DOHH2 (cell line): ENCODE results near the gene METRN.

Experiments used
- H3F3A ChIP-seq: fragments of 200-600 bp; sonication (generic), shearing (Covaris generic); 2 replicates; pipeline ENCODE4 v1.6.0; 2016; ENCODE audit warnings: antibody characterized with exemption, mild to moderate bottlenecking; ENCODE audit not compliant: control insufficient read depth, insufficient read depth
- H3K27ac ChIP-seq: fragments of 200-600 bp; sonication (generic); 2 replicates; pipeline ENCODE4 v1.5.1; 2014; ENCODE audit warnings: low read depth, mild to moderate bottlenecking, low read length, moderate library complexity
- H3K27me3 ChIP-seq: fragments of 200-600 bp; sonication (generic); 2 replicates; pipeline ENCODE4 v1.6.1; 2014; ENCODE audit warnings: mild to moderate bottlenecking, low read length, mixed read lengths; ENCODE audit not compliant: control insufficient read depth
- H3K36me3 ChIP-seq: fragments of 200-600 bp; sonication (generic); 2 replicates; pipeline ENCODE4 v1.6.1; 2014; ENCODE audit warnings: mild to moderate bottlenecking, low read length, moderate library complexity, mixed read lengths; ENCODE audit not compliant: control insufficient read depth
- H3K4me1 ChIP-seq: fragments of 200-600 bp; sonication (generic); 2 replicates; pipeline ENCODE4 v1.6.1; 2014; ENCODE audit warnings: mild to moderate bottlenecking, low read length, mixed read lengths; ENCODE audit not compliant: control insufficient read depth
- H3K4me2 ChIP-seq: fragments of 200-600 bp; sonication (generic); 2 replicates; pipeline ENCODE4 v1.6.0; 2014; ENCODE audit warnings: mild to moderate bottlenecking, low read length, moderate library complexity
- H3K4me3 ChIP-seq: fragments of 200-600 bp; sonication (generic); 2 replicates; pipeline ENCODE4 v1.5.1; 2014; ENCODE audit warnings: mild to moderate bottlenecking, low read length, mixed read lengths
- H3K79me2 ChIP-seq: fragments of 200-600 bp; sonication (generic); 2 replicates; pipeline ENCODE4 v1.6.1; 2014; ENCODE audit warnings: mild to moderate bottlenecking, low read length, mixed read lengths; ENCODE audit not compliant: control insufficient read depth
- H3K9me2 ChIP-seq: fragments of 200-600 bp; sonication (generic); replicated peaks from 2 replicates; pipeline ENCODE4 v1.6.1; 2014; ENCODE audit warnings: mild to moderate bottlenecking, low read length, mixed read lengths; ENCODE audit not compliant: control insufficient read depth
- H3K9me3 ChIP-seq: fragments of 200-600 bp; sonication (generic); 2 replicates; pipeline ENCODE4 v1.6.1; 2014; ENCODE audit warnings: antibody characterized with exemption, low read length, mixed read lengths; ENCODE audit not compliant: control insufficient read depth, insufficient read depth
- H4K20me1 ChIP-seq: fragments of 200-600 bp; sonication (generic); 2 replicates; pipeline ENCODE4 v1.6.0; 2014; ENCODE audit warnings: low read depth, mild to moderate bottlenecking, antibody characterized with exemption, low read length, moderate library complexity; ENCODE audit not compliant: control insufficient read depth, insufficient read depth
- EZH2phosphoT487 ChIP-seq: fragments of 200-600 bp; sonication (generic); IDR thresholded peaks from 2 replicates; pipeline ENCODE4 v1.6.1; 2017; ENCODE audit warnings: borderline replicate concordance, mild to moderate bottlenecking, antibody characterized with exemption, low read length, moderate library complexity, mixed read lengths
- TF ChIP-seq, protein P1 (sequence below): fragments of 200-600 bp; sonication (generic); IDR thresholded peaks from one replicate; pipeline ENCODE4 v1.5.1; 2014; ENCODE audit warnings: antibody characterized with exemption, mild to moderate bottlenecking, low read depth, low read length; ENCODE audit not compliant: poor library complexity, severe bottlenecking

The METRN gene

DNA sequence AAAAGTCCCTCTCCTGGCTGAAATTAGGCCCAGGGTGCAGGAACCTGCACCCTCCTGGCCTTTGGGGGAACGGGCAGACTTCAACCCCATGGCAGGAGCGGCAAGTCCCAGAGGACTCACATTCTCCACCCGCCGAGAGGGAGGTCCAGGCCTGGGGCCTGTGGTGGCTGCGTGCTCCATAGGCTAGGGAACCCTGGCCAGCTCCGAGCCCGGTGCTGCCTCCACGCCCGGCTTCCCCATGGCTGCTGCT is 11.2 kb downstream of the METRN start:
- Histone ChIP-seq H3K9me2 (no peaks in the 10 kb centered on the region), H3K4me3 (peak overlapping the region; percentile 65), H3K4me2 (peak overlapping the region; percentile 80), H3K4me1 (peaks cover 54% of the 10 kb centered on the region), H3K36me3 (peaks cover 44% of the 10 kb centered on the region), H3F3A (peaks cover 10% of the 10 kb centered on the region; the same call in 1 of the 2 replicates), H3K9me3 (no peaks in the 10 kb centered on the region), H4K20me1 (0 out of 2 replicates have a peak, but pooled peaks cover 3% of the 10 kb centered on the region), H3K79me2 (peaks cover 9% of the 10 kb centered on the region), H3K27ac (no peak overlapping the region), H3K27me3 (no peaks in the 10 kb centered on the region)
- TF ChIP-seq, protein P1, sequence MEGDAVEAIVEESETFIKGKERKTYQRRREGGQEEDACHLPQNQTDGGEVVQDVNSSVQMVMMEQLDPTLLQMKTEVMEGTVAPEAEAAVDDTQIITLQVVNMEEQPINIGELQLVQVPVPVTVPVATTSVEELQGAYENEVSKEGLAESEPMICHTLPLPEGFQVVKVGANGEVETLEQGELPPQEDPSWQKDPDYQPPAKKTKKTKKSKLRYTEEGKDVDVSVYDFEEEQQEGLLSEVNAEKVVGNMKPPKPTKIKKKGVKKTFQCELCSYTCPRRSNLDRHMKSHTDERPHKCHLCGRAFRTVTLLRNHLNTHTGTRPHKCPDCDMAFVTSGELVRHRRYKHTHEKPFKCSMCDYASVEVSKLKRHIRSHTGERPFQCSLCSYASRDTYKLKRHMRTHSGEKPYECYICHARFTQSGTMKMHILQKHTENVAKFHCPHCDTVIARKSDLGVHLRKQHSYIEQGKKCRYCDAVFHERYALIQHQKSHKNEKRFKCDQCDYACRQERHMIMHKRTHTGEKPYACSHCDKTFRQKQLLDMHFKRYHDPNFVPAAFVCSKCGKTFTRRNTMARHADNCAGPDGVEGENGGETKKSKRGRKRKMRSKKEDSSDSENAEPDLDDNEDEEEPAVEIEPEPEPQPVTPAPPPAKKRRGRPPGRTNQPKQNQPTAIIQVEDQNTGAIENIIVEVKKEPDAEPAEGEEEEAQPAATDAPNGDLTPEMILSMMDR = no peak
- no peak for TF ChIP-seq EZH2phosphoT487

- H3K27ac ChIP-seq = peak within 1 kb of the TSS; percentile 72
Measured at GRCh38 chr16:726438-727290, 11.7 kb downstream of the METRN start, which contains the start of the genes CCDC78 and HAGHL. CCDC78 (minus strand) TSS chr16:726443; CDS start chr16:726367, 76 bp downstream. HAGHL (plus strand) TSS chr16:727106; CDS start chr16:727510, 404 bp downstream.

DNA sequence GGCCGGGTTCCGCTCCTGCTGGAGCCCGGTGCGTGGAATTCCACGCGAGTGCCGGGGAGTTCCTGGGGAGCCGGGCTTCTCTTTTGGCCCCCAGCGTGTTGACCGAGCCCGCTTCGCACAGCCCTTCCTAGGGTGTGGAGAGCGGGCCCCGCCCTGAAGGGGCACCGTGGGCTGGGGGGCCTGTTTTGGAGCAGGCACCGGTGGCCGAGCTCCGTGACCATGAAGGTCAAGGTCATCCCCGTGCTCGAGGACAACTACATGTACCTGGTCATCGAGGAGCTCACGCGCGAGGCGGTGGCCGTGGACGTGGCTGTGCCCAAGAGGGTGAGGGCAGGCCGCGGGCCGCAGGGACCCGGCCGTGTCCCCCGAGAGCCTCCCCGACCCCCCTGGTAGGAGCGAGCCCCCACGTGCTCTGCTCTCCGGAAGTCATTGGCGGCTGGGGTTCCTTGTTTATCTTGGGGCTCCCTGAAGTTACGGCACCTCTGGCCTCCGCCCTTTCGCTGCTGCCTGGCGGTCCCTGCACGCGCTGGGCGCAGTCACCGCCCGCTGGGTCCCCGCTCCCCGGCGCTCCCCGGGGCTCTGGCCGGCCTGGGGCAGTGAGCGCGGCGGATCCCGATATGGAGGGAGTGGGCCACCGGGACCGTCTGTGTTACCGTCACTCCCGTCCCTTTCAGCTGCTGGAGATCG is 12.5 kb downstream of the METRN start:
- Histone ChIP-seq H3K4me3 (peak overlapping the region; percentile 85), H3K9me2 (no peaks in the 10 kb centered on the region), H4K20me1 (0 out of 2 replicates have a peak, but pooled peaks cover 3% of the 10 kb centered on the region), H3K4me2 (peak overlapping the region; percentile 85), H3K79me2 (no peaks in the 10 kb centered on the region), H3K36me3 (peaks cover 47% of the 10 kb centered on the region), H3F3A (peaks cover 10% of the 10 kb centered on the region; the same call in 1 of the 2 replicates), H3K27ac (peak overlapping the region; percentile 72), H3K9me3 (no peaks in the 10 kb centered on the region), H3K4me1 (peaks cover 56% of the 10 kb centered on the region), H3K27me3 (no peaks in the 10 kb centered on the region)
- TF ChIP-seq EZH2phosphoT487 = no peak
- TF ChIP-seq, protein P1 = no peak

More at GRCh38 chr16:726438-727290, 11.7 kb downstream of the METRN start, which contains the start of the genes CCDC78 and HAGHL:
- H3K4me2 ChIP-seq = peak within 1 kb of the TSS; percentile 85
- TF ChIP-seq EZH2phosphoT487 = no peak
- TF ChIP-seq, protein P1 = no peak
- peak within 1 kb of the TSS; percentile 85 for H3K4me3 ChIP-seq
- H3K79me2 ChIP-seq = peaks cover 6% of the 10 kb centered on the region
- H3K36me3 ChIP-seq = peaks cover 46% of the 10 kb centered on the region
- no peaks in the 10 kb centered on the region for H3K27me3 ChIP-seq
- peaks cover 56% of the 10 kb centered on the region for H3K4me1 ChIP-seq
- H3K9me2 ChIP-seq = no peaks in the 10 kb centered on the region
- H3F3A ChIP-seq = peaks cover 10% of the 10 kb centered on the region; the same call in 1 of the 2 replicates
- H4K20me1 ChIP-seq = 0 out of 2 replicates have a peak, but pooled peaks cover 3% of the 10 kb centered on the region
- H3K9me3 ChIP-seq = no peaks in the 10 kb centered on the region
